AG04449 (cell line): ENCODE measurements around the gene CT83.

Experiments used
- CTCF ChIA-PET: fragments of 350-600 bp; formaldehyde crosslinking; extraction: SDS; loops from one replicate; lab custom pipeline; 2021; ENCODE audit warnings: antibody characterized with exemption; lab: Yijun Ruan, JAX
- POLR2A ChIA-PET: fragments of 400-600, 350-600 bp; formaldehyde crosslinking; extraction: SDS; loops from one replicate; lab custom pipeline; 2020; ENCODE audit warnings: antibody characterized with exemption, inconsistent platforms; lab: Yijun Ruan, JAX
- DNase-seq: peaks from one replicate; pipeline ENCODE4 v3.0.0-alpha.2; 2010; ENCODE audit warnings: low read depth, low spot score
- H3K4me3 ChIP-seq: 2 replicates; pipeline ENCODE4 v1.5.1; 2011; ENCODE audit warnings: low read depth, mild to moderate bottlenecking, control low read depth, low read length
- CTCF ChIP-seq: IDR thresholded peaks from one replicate; pipeline ENCODE4 v1.5.1; 2011; ENCODE audit warnings: mild to moderate bottlenecking, moderate library complexity, low read length, control low read depth, inconsistent platforms; ENCODE audit not compliant: insufficient read depth; ENCODE audit errors: missing control alignments

CT83 gene

GRCh38 chrX:116436358-116436816, 26.4 kb downstream of the CT83 start, which contains the start of gene SLC6A14:
SLC6A14 (plus strand) TSS chrX:116436606; CDS start chrX:116436710, 104 bp downstream.
- ChIA-PET POLR2A (no interaction called here), CTCF (no interaction called here)
- no peak within 1 kb of the TSS for H3K4me3 ChIP-seq
- no peak for TF ChIP-seq CTCF
- no peak for DNase-seq

GRCh38 chrX:116435597-116435996, 27.2 kb downstream of the CT83 start:
- no peak overlapping the region for H3K4me3 ChIP-seq
- TF ChIP-seq CTCF = no peak
- ChIA-PET POLR2A (no interaction called here), CTCF (no interaction called here)
- DNase-seq = no peak

- DNase-seq = no peak
- TF ChIP-seq CTCF = no peak
- no peak overlapping the region for H3K4me3 ChIP-seq
- POLR2A ChIA-PET = no interaction called here
- CTCF ChIA-PET = no interaction called here
Measured at GRCh38 chrX:116427978-116428377, 34.8 kb downstream of the CT83 start.

GRCh38 chrX:116417968-116418367, 44.8 kb downstream of the CT83 start:
- H3K4me3 ChIP-seq = no peak overlapping the region
- no peak for TF ChIP-seq CTCF
- ChIA-PET POLR2A (no interaction called here), CTCF (no interaction called here)
- DNase-seq = no peak

GRCh38 chrX:116417214-116417613, 45.6 kb downstream of the CT83 start:
- no peak overlapping the region for H3K4me3 ChIP-seq
- ChIA-PET CTCF (no interaction called here), POLR2A (no interaction called here)
- no peak for DNase-seq
- TF ChIP-seq CTCF = no peak

GRCh38 chrX:116413273-116413672, 49.5 kb downstream of the CT83 start:
- CTCF ChIA-PET = no interaction called here
- POLR2A ChIA-PET = no interaction called here
- TF ChIP-seq CTCF = no peak

More at GRCh38 chrX:116413273-116413672, 49.5 kb downstream of the CT83 start:
- DNase-seq = no peak
- H3K4me3 ChIP-seq = no peak overlapping the region
